GM21381 (cell line): ENCODE data around the gene FZD8.

ENCODE experiments used
- ATAC-seq: cut with Tn5 transposase; IDR thresholded peaks from one replicate; pipeline ENCODE4 v1.9.1; 2021; ENCODE audit warnings: mild to moderate bottlenecking, moderate library complexity; ENCODE audit not compliant: unreplicated experiment

Gene FZD8

DNA sequence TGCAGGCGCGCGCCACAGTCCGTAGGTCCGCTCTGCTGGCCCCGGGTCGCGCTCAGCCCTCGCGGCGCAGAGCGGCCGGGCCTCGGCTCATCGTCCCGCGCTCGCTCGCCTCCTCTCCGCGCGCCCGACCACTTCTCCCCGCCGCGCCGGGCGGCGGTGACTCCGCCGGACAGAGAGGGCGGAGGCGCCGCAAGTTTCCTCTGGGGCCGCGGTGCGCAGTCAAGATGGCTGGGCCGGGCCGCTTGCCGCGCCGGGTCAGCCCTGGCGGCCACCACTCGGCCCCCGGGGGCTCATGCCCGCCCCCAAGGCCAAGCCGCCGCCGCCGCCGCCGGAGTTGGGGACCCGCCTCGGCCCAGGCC is 441 bp downstream of the FZD8 start:
- ATAC-seq, result peak; percentile 22

DNA sequence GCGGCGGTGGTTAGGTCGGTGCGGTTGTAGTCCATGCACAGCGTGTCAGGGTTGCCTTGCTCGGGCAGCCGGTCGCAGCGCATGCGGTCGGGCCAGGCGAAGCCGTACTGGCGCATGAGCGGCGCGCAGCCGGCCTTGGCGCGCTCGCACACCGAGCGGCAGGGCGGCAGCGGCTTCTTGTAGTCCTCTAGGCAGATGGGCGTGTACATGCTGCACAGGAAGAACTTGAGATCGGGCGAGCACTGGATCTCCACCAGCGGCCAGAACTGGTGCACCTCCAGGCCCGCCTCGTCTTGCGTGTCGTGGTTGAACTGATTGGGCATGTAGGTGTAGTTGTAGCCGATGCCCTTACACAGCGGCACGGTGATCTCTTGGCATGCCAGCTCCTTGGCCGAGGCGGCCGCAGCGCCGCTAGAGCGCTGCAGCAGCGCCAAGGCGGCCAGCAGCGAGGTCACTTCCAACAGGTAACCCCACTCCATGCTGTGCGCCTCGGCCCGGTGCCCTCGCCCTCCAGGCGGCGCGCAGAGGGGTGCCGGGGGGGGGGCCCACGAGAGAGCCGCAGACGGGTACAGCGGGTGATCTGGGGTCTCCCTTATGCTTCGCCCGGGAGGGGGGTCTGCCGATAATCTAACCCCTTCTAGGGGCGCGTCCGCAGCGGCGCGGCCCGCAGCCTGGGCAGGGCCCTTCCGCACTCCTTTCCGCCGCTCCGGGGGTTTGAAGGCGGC is 983 bp downstream of the FZD8 start:
- ATAC-seq, result peak; percentile 31

DNA sequence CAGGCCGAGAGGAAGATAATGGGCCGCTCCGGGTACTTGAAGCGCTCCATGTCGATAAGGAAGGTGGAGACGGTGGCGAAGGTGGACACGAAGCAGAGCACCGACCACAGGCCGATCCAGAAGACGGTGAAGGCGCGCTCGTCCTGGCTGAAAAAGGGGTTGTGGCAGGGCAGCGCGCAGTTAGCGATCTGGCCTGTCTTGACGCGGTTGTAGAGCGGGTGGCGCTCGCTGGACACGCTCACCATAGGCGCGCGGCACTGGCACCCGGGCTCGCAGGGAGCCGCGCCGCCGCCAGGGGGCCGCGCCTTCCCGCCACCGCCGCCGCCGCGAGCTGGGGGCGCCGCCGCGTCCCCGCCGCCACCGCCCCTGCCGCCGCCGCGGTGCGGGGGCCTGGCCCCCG is 1.6 kb downstream of the FZD8 start:
- ATAC-seq, result peak; percentile 16

DNA sequence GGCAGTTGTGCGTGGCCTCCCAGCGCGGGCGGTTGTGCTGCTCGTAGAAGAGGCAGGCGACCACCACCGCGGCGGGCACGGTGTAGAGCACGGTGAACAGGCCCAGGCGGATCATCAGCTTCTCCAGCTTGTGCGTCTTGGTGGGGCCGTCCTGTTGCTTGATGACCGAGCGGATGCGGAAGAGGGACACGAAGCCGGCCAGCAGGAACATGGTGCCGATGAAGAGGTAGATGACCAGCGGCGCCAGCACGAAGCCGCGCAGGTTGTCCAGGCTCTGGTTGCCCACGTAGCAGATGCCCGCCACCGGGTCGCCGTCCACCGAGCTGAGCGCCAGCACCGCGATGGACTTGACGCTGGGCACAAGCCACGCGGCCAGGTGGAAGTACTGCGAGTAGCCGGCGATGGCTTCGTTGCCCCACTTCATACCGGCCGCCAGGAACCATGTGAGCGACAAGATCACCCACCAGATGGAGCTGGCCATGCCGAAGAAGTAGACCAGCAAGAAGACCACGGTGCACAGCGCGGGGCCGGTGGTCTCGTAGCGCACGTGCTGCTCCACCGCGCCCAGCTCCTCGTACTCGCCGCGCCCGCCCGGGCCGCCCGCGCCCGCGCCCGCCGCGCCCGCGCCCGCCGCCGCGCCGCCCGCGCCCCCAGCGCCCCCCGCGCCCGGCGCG is 2.2 kb downstream of the FZD8 start:
- no peak for ATAC-seq

DNA sequence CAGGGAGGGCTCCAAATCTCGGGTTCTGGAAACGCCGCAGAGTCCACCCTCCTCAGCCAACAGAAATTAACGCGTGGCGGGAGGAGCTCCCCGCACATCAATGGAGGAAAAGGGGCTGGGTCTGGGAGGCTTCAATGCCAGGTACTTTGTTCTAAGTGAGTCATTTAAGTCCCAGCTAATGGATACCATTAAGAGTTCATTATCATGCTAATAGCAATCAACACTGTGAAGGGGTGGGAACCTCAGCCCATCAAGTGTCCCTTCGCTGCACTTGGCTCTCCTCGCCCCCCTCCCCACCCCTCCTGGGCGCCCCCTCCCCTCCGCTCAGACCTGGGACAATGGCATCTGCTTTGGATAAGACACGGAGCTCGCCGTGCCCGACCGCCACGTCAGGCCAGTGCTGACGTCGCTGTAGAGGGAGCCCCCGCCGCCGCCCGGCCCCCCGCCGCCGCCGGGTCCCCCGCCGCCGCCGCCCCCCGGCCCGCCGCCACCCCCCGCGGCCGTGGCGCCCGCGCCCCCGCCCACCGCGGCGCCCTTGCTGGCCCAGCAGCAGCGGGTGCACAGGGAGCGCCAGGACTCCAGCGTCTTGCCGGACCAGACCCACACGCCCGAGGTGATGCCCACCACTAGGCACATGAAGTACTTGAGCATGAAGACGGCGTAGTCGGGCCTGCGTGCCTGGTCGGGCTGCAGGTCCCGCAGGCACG is 2.9 kb downstream of the FZD8 start:
- ATAC-seq, result no peak

DNA sequence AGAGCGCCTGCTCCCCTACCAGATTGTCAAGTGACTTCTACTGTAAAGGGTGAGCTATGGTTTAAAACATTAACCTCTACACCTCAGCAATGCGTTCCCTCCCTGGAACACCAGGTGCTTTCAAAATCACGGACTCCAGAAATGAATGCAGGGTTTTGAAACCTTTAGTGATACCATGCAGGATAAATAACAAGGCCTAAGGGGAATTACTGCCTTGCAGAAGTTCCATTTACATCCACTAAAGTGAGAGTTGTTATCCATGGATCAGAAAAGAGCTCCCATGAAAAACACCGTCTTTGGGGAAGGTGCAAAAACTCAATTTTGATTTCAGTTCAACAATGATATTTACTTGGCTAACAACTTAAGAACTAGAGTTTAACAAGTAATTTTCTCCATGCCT is 4.0 kb downstream of the FZD8 start:
- no peak for ATAC-seq

DNA sequence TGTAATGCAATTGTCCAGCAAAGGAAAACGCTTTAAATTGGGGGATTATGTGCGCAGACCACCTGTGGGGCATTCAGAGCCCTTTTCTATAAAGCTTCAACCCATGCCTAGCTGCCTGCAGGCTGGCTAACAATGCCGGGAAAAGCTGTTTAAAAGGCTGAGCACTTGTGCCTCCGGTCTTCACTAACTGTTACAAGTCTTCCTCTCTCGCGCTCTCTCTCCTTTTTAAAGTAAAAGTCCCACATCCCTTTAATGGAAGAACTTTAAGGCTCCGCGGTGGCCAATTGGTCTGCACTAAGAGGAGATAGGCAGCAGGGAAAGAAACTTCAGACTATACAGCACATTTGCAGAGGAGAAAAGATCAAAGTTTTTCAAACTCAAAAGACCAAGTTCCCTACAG is 4.6 kb downstream of the FZD8 start:
- ATAC-seq, result no peak

DNA sequence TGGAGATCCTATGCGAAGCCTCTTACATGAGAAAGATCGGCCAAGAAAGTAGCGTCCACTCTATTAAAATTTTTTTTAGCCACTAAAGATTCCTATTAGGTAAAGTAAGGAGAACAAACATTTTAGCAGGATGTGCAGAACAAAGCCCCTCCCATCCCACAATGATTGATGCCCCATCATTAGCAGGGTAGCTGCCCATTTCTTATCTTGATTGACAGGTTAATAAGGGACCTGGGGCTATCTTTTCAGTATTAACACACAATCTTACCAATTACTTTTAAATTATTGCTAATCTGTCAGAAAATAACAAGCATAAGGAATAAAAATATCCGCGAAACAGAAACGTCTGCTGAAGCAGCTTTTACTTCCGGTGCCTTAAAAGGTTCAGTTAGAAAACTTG is 5.1 kb downstream of the FZD8 start:
- no peak for ATAC-seq

DNA sequence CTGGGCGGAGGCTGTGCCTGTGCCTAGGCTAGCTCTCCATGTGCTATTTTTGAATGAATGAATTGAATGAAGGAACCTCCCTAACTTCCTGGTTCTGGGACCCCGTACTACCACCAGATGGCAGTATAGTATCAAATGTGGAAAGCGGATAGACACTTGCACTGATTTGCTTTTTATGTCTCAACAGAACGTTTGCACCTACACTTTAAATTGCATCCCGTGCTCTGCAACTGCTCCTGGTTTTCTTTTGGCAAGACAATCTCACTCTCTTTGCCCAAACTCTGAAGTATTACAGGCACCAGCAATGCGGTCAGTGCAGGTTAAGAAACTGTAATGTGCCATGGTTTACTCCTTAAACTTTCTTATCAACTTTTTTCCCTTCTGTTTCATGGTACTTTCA is 6.5 kb downstream of the FZD8 start:
- ATAC-seq, result no peak

DNA sequence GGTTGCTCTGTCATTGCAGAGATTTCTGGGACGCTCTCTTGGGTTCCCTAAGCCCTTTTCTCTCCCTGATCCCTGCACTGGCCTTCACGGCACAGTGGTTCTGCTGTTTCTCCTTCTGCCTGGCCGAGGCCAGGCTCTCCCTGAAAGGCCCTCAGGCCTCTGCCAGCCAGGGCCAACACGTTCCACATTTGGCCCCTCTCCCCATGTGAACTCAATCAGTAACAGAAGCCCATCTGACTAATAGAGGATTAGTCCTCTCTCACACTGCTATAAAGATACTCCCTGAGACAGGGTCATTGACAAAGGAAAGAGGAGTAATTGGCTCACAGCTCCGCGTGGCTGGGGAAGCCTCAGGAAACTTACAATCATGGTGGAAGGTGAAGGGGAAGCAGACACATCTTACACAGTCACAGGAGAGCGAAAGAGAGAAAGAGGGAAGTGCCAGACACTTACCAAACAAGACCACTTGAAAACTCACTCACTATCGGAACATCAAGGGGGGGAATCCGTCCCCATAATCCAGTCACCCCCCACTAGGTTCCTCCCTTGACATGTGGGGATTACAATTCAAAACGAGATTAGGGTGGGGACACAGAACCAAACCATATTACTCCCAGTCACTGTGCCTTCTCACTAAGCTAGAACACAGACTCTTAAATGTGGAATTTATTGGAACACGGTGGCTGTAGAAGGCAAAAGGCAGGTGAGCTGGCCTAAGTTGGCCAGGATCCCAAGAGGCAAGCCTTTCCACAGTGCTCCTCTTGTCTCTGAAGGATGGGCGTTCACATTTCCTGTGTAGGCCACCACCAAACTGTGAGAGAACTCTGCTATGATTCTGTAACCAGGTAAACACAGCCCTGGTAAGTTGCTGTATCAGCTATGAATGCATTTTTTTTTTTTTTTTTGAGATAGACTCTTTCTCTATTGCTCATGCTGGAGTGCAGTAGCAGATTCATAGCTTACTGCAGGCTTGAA is 8.8 kb downstream of the FZD8 start:
- ATAC-seq, result no peak

DNA sequence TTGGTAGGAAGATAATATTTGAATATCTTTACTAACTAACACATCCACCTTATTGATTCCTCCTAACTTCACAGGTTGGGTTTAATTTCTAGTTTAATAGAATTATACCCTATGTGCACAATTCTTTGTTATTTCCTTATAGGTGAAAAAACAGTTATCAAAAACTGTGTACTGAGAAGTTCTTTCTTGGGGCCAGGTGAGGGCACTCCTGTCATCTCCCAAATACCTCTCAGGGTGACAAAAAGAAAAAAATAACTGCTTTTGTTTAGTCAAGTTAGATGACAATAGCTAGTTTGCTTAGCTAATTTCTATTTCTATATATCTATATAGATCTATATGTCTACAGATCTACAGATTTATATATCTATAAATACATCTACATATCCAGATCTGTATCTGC is 10.1 kb downstream of the FZD8 start:
- ATAC-seq, result no peak

DNA sequence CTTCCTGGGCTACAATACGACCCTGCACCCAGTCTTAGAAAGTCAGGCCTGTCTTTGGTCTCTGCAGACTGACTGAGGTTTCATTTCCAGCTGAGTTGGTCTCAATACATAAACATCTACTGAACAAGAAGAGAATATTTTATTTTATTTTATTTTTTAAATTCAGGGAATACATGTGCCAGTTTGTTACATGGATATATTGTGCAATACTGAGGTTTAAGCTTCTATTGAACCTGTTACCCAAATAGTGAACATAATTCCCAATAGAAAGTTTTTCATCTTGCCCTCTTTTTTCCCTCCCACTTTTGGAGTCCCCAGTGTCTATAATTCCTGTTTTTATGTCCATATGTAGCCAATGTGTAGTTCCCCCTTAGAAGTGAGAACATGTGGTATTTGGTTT is 10.7 kb downstream of the FZD8 start:
- no peak for ATAC-seq

DNA sequence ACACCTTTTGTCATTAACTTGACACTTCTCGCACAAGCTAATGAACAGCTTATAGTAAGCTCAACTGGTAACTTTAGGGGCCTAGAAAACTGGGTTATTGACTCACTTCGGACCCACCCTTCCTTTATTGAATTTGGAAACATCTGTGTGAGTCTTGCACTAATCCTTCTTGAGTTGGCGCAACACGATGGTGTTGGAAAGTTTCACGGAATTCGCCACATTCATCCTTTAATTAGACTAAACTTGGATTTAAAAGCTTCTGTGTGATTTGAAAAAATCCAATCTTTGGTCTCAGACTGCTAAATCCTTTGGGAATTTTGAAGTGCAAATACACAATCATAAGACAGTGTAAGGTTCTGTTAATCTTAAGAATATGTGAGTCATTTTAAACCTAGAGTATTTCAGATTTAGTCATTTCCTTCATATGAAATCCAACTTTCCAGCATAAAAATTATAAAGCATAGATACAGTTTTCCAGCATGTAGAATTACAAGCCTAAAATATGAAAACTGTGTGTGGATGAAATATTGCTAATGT is 15.1 kb downstream of the FZD8 start:
- ATAC-seq, result no peak

DNA sequence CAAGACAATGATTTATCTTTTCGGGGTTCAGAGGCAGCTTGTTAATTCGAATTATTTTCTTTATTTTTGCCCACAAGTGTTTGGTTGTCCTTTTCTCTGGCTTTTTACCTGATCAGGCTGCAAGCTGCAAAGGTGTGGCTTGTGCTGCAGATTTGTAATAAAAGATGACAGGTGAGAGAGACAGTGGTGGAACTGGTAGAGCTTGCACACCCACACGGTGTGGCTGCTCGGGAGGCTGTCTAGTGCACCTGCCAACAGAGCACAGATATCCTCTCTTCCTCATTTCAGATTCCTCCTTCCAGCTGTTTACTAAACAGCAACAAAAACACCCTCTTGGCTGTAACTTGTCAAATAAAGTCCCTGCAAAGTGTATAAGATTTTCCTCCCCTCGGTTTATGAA is 27.8 kb downstream of the FZD8 start:
- ATAC-seq, result no peak

DNA sequence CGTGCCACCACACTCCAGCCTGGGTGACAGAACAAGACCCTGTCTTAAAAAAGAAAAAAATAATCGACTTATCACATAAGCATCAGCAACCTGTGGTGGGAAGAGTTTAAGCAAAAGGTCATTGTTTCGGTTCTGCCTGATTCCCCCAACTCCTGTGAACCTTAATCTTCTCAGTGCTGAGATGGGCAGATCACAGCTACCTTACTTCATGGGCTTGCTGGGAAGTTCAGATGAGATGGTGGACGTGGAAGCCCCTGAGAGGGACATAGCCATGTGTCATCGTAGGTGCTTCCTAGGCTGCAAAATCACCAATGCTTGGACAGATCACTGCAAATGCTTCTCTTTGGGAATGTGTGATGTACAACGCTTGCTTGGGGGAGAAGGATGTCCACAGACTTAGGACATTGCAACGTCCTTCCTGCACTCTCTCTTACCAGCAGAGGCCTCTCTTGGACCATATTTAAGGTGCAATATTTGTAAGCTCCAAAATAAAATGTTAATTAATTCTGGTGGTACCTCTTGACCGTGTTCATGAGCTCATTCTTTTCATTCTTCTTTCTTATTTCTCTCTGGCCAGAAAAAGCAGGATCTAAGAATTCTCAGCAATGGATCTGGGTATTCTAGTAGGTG is 28.4 kb downstream of the FZD8 start:
- no peak for ATAC-seq

DNA sequence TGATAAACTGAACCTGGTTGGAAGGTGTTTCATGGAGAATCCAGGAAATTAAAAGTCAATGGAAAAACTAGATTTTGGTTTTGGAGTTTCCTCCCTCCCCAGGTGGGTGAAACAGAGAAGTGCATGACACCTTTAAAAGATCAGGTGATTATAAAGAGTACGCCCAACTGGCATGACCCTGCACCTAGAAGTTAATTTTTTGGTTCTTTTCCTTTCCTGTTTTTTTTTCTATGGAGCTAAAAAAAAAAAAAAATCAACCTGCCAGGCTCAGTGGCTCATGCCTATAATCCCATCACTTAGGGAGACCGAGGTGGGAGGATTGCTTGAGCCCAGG is 29.0 kb downstream of the FZD8 start:
- no peak for ATAC-seq

DNA sequence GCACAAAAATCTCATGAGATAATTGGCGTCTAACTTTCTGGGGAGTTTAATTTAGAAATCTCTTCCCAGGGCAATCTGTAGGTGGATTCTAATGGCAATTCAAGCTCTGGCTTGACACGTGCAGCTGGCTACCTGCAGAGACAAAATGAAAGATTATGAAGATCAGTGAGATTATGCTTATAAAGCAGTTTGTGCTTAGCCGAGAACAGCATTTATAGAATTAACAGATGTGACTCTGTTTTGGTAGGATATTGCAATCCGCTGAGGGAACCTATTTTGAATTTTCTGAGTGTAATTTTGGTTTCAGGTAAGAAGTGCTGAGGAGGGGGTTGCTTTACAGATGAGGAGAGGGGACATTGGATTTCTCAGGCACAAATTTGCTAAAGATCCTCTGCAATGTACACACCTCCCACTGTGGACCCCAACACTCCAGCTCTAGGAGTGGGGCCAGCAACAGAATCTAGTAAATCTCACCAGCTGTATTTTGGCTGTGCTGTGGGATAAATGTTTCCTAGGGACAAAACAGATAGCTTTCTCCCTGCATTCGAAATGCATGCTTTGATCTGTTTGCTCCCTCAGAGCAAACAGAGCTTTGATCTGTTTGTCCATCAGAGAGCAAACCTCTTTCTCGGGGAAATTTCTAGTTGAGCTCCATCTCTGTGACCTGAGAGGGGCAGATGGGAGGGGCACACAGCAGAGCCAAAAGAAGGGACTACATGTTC is 29.6 kb downstream of the FZD8 start:
- no peak for ATAC-seq

DNA sequence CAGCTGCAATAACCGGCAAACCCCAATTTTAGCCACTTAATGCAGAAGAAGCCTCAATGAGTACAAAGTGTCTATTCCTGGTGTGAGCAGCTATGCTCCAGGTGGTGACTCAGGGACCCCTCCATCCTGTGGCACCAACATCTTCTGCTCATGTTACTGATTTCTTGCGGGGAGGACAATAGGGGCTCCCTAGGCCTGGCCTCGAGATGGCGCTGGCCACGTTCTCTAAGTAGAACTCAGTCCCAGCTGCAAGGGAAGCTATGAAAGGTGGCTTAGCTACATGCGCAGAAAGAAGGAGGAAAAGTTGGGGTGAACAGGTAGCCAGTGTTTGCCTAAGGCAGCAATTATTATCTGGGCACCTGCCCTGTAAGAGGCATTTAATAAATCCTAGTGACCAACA is 30.3 kb downstream of the FZD8 start:
- ATAC-seq, result no peak

DNA sequence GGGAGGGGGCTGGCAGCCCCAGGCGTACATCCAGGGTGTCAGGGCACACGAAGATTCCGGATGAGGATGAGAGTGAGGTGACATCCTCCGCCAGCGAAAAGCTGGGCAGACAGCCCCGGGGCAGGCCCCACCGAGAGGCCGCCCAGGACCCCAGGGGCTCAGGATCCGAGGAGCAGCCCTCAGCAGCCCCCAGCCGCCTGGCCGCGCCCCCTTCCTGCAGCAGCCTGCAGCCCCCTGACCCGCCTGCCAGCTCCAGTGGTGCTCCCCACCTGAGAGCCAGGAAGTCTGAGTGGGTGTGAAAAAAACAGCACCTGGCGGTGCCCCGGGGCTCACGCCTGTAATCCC is 33.8 kb downstream of the FZD8 start:
- ATAC-seq, result no peak
